ENCODE results near the gene PKNOX2. TPM values are rescaled to one million over a fixed set of nuclear protein-coding genes. Genes with fewer than 3 reads are reported as not detected.

The PKNOX2 gene
- total RNA-seq, 1 donor: 0.86 TPM

DNA sequence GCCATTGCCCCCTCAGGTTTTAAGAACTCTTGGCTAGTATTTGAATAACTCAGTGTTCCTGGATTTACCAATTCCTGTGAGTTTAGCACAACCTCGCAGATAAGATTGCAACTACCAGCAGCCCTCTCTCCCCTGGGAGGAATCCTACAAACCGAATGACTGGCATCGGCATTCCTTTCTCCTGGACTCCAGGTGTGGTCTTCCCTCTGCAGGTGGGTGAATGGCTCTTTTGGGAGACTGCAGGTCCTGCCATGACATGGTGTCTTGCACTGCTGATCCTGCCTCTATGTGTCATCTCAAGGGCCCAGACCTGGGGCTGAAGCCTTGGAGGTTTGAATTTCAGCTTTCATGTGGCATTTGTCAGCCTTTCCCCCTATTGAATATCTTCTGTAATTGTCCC is 105.6 kb downstream of the PKNOX2 start:
- TF ChIP-seq CTCF (IDR thresholded peaks at IDR 0.05; ENCODE audit: insufficient read depth, low read depth, low read length): no peak
- H3K4me3 ChIP-seq (ENCODE audit: low read depth, low read length): no peak overlapping the region
- no peak for DNase-seq (ENCODE audit: low read depth)

- no peak for DNase-seq (ENCODE audit: low read depth)
- H3K4me3 ChIP-seq (ENCODE audit: low read depth, low read length): no peak overlapping the region
- no peak for TF ChIP-seq CTCF (IDR thresholded peaks at IDR 0.05; ENCODE audit: insufficient read depth, low read depth, low read length)
Observed at GRCh38 chr11:125270711-125271110, 106.2 kb downstream of the PKNOX2 start.

DNA sequence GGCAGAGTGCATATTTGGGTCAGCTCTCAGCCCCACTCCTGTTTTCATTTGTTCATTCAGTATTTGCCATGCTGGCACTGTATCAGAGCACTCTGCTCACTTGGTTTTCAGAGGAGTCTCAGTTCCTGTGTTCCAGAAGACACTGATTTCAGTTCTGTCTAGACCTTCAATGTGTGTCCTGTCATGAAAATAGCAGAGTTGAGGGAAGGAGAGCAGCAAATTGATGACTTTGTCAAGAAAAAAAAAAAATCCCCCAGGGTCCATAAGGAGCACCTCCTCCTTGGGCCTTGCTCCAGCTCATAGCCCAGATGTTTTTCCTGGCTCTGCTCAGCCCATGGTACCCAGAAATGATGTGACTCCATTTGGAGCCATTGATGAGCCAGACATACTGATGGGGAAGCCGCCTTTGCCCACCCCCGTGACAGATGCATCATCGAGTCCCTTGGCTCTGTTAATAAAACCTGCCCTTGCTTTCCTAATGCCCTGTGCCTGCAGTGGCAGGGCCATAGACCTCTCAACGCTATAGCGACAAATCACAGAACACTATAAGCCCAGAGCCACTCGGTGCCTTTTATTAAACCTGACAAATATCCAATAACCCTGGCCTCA is 107.0 kb downstream of the PKNOX2 start:
- no peak for TF ChIP-seq CTCF (IDR thresholded peaks at IDR 0.05; ENCODE audit: insufficient read depth, low read depth, low read length)
- no peak for DNase-seq (ENCODE audit: low read depth)
- H3K4me3 ChIP-seq (ENCODE audit: low read depth, low read length): no peak overlapping the region

DNA sequence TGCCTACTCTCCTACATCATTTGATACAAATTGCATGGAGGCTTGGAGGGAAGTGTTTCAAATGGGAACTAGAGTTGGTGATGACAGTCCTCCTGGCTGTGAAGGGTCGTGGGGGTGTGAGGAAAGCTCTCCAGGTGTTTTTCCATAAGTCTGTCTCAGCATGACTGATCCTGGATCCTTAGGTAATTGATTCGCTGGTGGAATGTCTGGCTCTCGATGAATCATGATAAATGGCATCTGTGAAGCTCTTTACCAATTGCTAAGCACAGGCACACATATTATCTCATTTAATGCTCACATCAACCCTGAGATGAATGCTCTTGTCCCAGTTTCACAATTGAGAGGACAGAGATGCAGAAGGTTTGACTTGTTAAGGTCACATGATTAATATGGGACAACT is 107.5 kb downstream of the PKNOX2 start:
- no peak for TF ChIP-seq CTCF (IDR thresholded peaks at IDR 0.05; ENCODE audit: insufficient read depth, low read depth, low read length)
- no peak overlapping the region for H3K4me3 ChIP-seq (ENCODE audit: low read depth, low read length)
- no peak for DNase-seq (ENCODE audit: low read depth)

- no peak for TF ChIP-seq CTCF (IDR thresholded peaks at IDR 0.05; ENCODE audit: insufficient read depth, low read depth, low read length)
- H3K4me3 ChIP-seq (ENCODE audit: low read depth, low read length): no peak overlapping the region
- no peak for DNase-seq (ENCODE audit: low read depth)
Observed at GRCh38 chr11:125272821-125273220, 108.3 kb downstream of the PKNOX2 start.

- no peak for DNase-seq (ENCODE audit: low read depth)
Observed at GRCh38 chr11:125273519-125274000, 109.0 kb downstream of the PKNOX2 start.

More at GRCh38 chr11:125273519-125274000, 109.0 kb downstream of the PKNOX2 start:
- no peak for TF ChIP-seq CTCF (IDR thresholded peaks at IDR 0.05; ENCODE audit: insufficient read depth, low read depth, low read length)
- no peak overlapping the region for H3K4me3 ChIP-seq (ENCODE audit: low read depth, low read length)

Measured in fibroblast of villous mesenchyme (primary cell).